Measurements from ENCODE around the gene CSRNP2. TPM values are rescaled to one million over a fixed set of nuclear protein-coding genes. Genes with fewer than 3 reads are reported as not detected.

Gene CSRNP2
- total and polyA plus RNA-seq, 2 of the 8 experiments (the other 6 are each of a cell fraction or from before 2014, with no cell fraction given), result 13.7 to 34.0 TPM

DNA sequence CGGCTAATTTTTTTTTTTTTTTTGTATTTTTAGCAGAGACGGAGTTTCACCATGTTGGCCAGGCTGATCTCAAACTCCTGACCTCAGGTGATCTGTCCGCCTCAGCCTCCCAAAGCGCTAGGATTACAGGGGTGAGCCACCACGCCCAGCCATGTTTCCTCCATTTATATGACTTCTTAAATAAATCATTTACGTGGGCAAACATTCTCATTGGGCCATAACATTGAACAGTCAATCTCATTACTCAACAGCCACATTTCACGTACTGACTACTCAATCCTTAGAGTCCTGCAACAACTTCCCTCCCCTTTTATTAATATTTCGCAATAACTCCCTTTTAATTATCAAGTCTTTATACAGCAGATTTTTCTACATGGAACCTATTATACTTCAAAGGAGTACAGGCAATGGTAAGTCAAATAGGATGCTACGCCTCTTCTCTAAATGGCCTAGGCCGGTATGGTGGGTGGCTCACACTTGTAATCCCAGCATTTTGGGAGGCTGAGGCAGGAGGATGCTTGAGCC is 7.4 kb upstream of the CSRNP2 start:
- no peak overlapping the region for H2BK120ac ChIP-seq (replicated peaks; ENCODE audit: low read depth, low read length)
- peak; percentile 82; the same call in 1 of the 2 replicates for TF ChIP-seq CEBPB (IDR thresholded peaks at IDR 0.05; ENCODE audit: low read depth, low read length)
- no peak for TF ChIP-seq BCL11A (IDR thresholded peaks at IDR 0.05; ENCODE audit: low read depth in 2 of 2, low read length in 2 of 2)
- no peak overlapping the region for H3K23ac ChIP-seq (ENCODE audit: insufficient read length)
- H3K27me3 ChIP-seq (replicated peaks in 1 of 4; ENCODE audit: control insufficient read depth in 3 of 4, extremely low read depth in 1 of 4, insufficient read depth in 3 of 4, low read length in 3 of 4), result no peaks in the 10 kb centered on the region
- H3K36me3 ChIP-seq (ENCODE audit: control insufficient read depth in 2 of 4, insufficient read depth in 4 of 4, low read length in 3 of 4), result peaks cover 3 to 19% (median 13%) of the 10 kb centered on the region in 4 experiments; a peak in 7 of 8 replicates
- no peak overlapping the region for H4K91ac ChIP-seq (replicated peaks; ENCODE audit: insufficient read length, low read length)
- no peak overlapping the region for H3K4ac ChIP-seq (replicated peaks; ENCODE audit: insufficient read length, low read depth, low read length)
- H3K4me2 ChIP-seq (ENCODE audit: insufficient read depth in 1 of 2, low read depth in 2 of 2, low read length in 2 of 2), result no peak overlapping the region
- no peak overlapping the region for H2AK5ac ChIP-seq (ENCODE audit: low read depth, low read length)
- H3K14ac ChIP-seq (ENCODE audit: insufficient read length), result no peak overlapping the region
- no peak overlapping the region for H3K9ac ChIP-seq (replicated peaks in 1 of 4; ENCODE audit: extremely low read depth in 1 of 4, low read depth in 3 of 4, low read length in 3 of 4)
- no peak overlapping the region for H2BK5ac ChIP-seq (ENCODE audit: low read depth, low read length)
- H3K56ac ChIP-seq (replicated peaks; ENCODE audit: insufficient read length, low read depth, low read length), result no peak overlapping the region
- no peak overlapping the region for H3K18ac ChIP-seq (ENCODE audit: extremely low read depth, low read length)
- no peaks in the 10 kb centered on the region for H3K9me3 ChIP-seq (ENCODE audit: insufficient read depth in 2 of 2, low read depth in 1 of 2, low read length in 1 of 2)
- no peak overlapping the region for H2BK12ac ChIP-seq (ENCODE audit: low read depth, low read length)
- no peak overlapping the region for H4K8ac ChIP-seq (ENCODE audit: extremely low read depth, insufficient read depth, low read length)
- no peaks in the 10 kb centered on the region; the same call in 1 of the 2 replicates for H3K79me1 ChIP-seq (ENCODE audit: low read depth, low read length)
- H3K4me3 ChIP-seq (ENCODE audit: extremely low read depth in 1 of 4, insufficient read depth in 2 of 4, low read depth in 3 of 4, low read length in 4 of 4), result no peak overlapping the region
- H4K5ac ChIP-seq (ENCODE audit: insufficient read length, low read depth, low read length), result no peak overlapping the region
- no peak overlapping the region for H2BK20ac ChIP-seq (ENCODE audit: low read length)
- no peak overlapping the region for H3K27ac ChIP-seq (ENCODE audit: low read depth, low read length)
- no peak overlapping the region for H2AFZ ChIP-seq (ENCODE audit: low read length)
- ChIA-PET POLR2A (ENCODE audit: partially characterized antibody) (interaction anchor here (1.4 kb wide), 1 partner anchor 14 kb away, joined by 3 read pairs; no protein-coding TSS in a partner anchor), CTCF (ENCODE audit: partially characterized antibody) (no interaction called here)
- FAIRE-seq (no peak), DNase-seq (ENCODE audit: low read depth in 1 of 2, low spot score in 2 of 2) (no peak)
- H2BK15ac ChIP-seq (ENCODE audit: low read length), result no peak overlapping the region
- H3K4me1 ChIP-seq (replicated peaks in 1 of 4; ENCODE audit: control insufficient read depth in 3 of 4, insufficient read depth in 4 of 4, low read length in 3 of 4), result no peaks in the 10 kb centered on the region
- H4K20me1 ChIP-seq (replicated peaks in 1 of 2; ENCODE audit: control insufficient read depth in 1 of 2, insufficient read depth in 2 of 2, low read length in 2 of 2), result no peaks in the 10 kb centered on the region
- 95 to 100% methylated on average over 1 to 8 of the region's 10 CpGs for WGBS, 2 experiments (ENCODE audit: extremely low coverage in 1 of 2, insufficient coverage in 1 of 2, insufficient read length in 1 of 2, insufficient replicate concordance in 2 of 2, low coverage in 1 of 2, low lambda C conversion rate in 2 of 2, missing lambda C conversion rate in 1 of 2)
- no peaks in the 10 kb centered on the region for H3K79me2 ChIP-seq (ENCODE audit: control insufficient read depth in 1 of 2, insufficient read depth in 2 of 2, low read length in 2 of 2)
- peaks cover 1% of the 10 kb centered on the region; the same call in 1 of the 2 replicates for H3K23me2 ChIP-seq (ENCODE audit: low read depth, low read length)
